ENCODE results near the gene TLE3. TPM values are rescaled to one million over a fixed set of nuclear protein-coding genes. Genes with fewer than 3 reads are reported as not detected.

Gene TLE3
- total and polyA plus RNA-seq, 2 of the 13 experiments (the other 11 are each of a cell fraction or from before 2014, with no cell fraction given), result 11.9 to 13.8 TPM

- Histone ChIP-seq H3K79me2 (ENCODE audit: insufficient read depth, low read length) (peaks cover 18% of the 10 kb centered on the region), H3K4me2 (ENCODE audit: low read depth, low read length) (peak overlapping the region; percentile 96), H3K9me3 (ENCODE audit: low read length) (no peaks in the 10 kb centered on the region), H3K27me3 (ENCODE audit: control insufficient read depth in 1 of 2, insufficient read depth in 2 of 2, low read length in 2 of 2) (peaks cover 6 to 26% of the 10 kb centered on the region in 2 experiments; a peak in 4 of 5 replicates), H3K36me3 (replicated peaks in 1 of 2; ENCODE audit: control insufficient read depth in 1 of 2, insufficient read depth in 2 of 2, low read length in 2 of 2) (no peaks in the 10 kb centered on the region), H3K9ac (ENCODE audit: insufficient read depth, low read depth, low read length) (peak overlapping the region; percentile 94), H3K4me3 (replicated peaks in 1 of 3; ENCODE audit: insufficient read depth in 1 of 3, low read depth in 2 of 3, low read length in 3 of 3) (peak overlapping the region; percentile 66 to 83 (median 67)), H4K20me1 (ENCODE audit: insufficient read depth, low read length) (peaks cover 20% of the 10 kb centered on the region), H3K27ac (ENCODE audit: extremely low read length, insufficient read depth, low read length) (peak overlapping the region; percentile 95), H2AFZ (ENCODE audit: low read length) (no peak overlapping the region), H3K4me1 (ENCODE audit: insufficient read depth, low read length) (peaks cover 55% of the 10 kb centered on the region)
- BruUV-seq (replicated peaks), result TSS peak; percentile 31
- in situ Hi-C loops (cut with HindIII; ENCODE audit: extremely low pct_ligation_motif_present, low pct_unique_long_range_greater_than_20kb) (loop anchor here (25.0 kb wide), 1 partner anchor 637 kb away; the partner anchor contains the start of gene RPLP1), intact Hi-C loops (cut with micrococcal nuclease; ENCODE audit: unreplicated experiment) (loop anchor here (5.0 kb wide), 2 partner anchors 98 to 507 kb away; no protein-coding TSS in a partner anchor)
- ATAC-seq (peak; percentile 57), FAIRE-seq (peak; percentile 89), DNase-seq (ENCODE audit: low spot score) (peak; percentile 96)
- CTCF ChIA-PET (ENCODE audit: low intra/inter-chr PET ratio, low total read pairs), result no interaction called here
- POLR2A ChIA-PET, result interaction anchor here (0.6 to 12.3 kb wide), 14 partner anchors 8 to 647 kb away, joined by 3 to 152 read pairs (median 6); partner anchors contain the start of gene RPLP1
- under 1% methylated on average over 22 of the region's 69 CpGs for WGBS (ENCODE audit: low lambda C conversion rate)
- TF ChIP-seq RFX5 (IDR thresholded peaks at IDR 0.05; ENCODE audit: low read depth, low read length) (0 out of 2 replicates have a peak, but pooled peaks have one; percentile 14), ZNF564 (CRISPR knock-in tag; IDR thresholded peaks at IDR 0.05) (0 out of 2 replicates have a peak, but pooled peaks have one; percentile 13), CREM (IDR thresholded peaks at IDR 0.05) (peak; percentile 88), CREM (CRISPR knock-in tag; IDR thresholded peaks at IDR 0.05) (no peak), BORCS8-MEF2B (CRISPR knock-in tag; IDR thresholded peaks at IDR 0.05) (peak; percentile 42; the same call in 1 of the 2 replicates), MIER3 (CRISPR knock-in tag; IDR thresholded peaks at IDR 0.05; ENCODE audit: borderline replicate concordance) (peak; percentile 65; the same call in 1 of the 2 replicates), RXRB (CRISPR knock-in tag; IDR thresholded peaks at IDR 0.05; ENCODE audit: borderline replicate concordance) (peak; percentile 47), XRCC5 (optimal IDR thresholded peaks at IDR 0.05; ENCODE audit: low read length) (no peak), ZNF329 (CRISPR knock-in tag; IDR thresholded peaks at IDR 0.05; ENCODE audit: low read depth) (no peak), ZNF788 (CRISPR knock-in tag; IDR thresholded peaks at IDR 0.05; ENCODE audit: borderline replicate concordance) (peak; percentile 78; the same call in 1 of the 2 replicates), THAP11 (CRISPR knock-in tag; IDR thresholded peaks at IDR 0.05) (peak; percentile 60; the same call in 1 of the 2 replicates), ZNF558 (CRISPR knock-in tag; IDR thresholded peaks at IDR 0.05; ENCODE audit: borderline replicate concordance) (no peak; the same call in 1 of the 2 replicates), NCOR1 (IDR thresholded peaks at IDR 0.05; ENCODE audit: borderline replicate concordance, low read length) (peak; percentile 32; the same call in 1 of the 2 replicates), ZBTB49 (CRISPR knock-in tag; IDR thresholded peaks at IDR 0.05; ENCODE audit: borderline replicate concordance) (no peak), AHR (CRISPR knock-in tag; IDR thresholded peaks at IDR 0.05) (no peak)
- TF ChIP-seq, protein P1, sequence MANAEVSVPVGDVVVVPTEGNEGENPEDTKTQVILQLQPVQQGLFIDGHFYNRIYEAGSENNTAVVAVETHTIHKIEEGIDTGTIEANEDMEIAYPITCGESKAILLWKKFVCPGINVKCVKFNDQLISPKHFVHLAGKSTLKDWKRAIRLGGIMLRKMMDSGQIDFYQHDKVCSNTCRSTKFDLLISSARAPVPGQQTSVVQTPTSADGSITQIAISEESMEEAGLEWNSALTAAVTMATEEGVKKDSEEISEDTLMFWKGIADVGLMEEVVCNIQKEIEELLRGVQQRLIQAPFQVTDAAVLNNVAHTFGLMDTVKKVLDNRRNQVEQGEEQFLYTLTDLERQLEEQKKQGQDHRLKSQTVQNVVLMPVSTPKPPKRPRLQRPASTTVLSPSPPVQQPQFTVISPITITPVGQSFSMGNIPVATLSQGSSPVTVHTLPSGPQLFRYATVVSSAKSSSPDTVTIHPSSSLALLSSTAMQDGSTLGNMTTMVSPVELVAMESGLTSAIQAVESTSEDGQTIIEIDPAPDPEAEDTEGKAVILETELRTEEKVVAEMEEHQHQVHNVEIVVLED (CRISPR knock-in tag; IDR thresholded peaks at IDR 0.05; ENCODE audit: borderline replicate concordance), result peak; percentile 71
- TF ChIP-seq, protein P2, sequence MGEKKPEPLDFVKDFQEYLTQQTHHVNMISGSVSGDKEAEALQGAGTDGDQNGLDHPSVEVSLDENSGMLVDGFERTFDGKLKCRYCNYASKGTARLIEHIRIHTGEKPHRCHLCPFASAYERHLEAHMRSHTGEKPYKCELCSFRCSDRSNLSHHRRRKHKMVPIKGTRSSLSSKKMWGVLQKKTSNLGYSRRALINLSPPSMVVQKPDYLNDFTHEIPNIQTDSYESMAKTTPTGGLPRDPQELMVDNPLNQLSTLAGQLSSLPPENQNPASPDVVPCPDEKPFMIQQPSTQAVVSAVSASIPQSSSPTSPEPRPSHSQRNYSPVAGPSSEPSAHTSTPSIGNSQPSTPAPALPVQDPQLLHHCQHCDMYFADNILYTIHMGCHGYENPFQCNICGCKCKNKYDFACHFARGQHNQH (CRISPR knock-in tag; IDR thresholded peaks at IDR 0.05), result peak; percentile 41; the same call in 1 of the 2 replicates
Measured at GRCh38 chr15:70099167-70099966, 1.6 kb upstream of the TLE3 start.
